ENCODE measurements around the gene GOLGA6L7.
A peak's percentile ranks its signal among the peaks of the same experiment; 100 is the strongest.

GOLGA6L7 gene

GRCh38 chr15:28885630-28886430, 37.4 kb upstream of the GOLGA6L7 start, which contains the start of gene APBA2:
Gene APBA2, plus strand, starts transcription at chr15:28885974. Its CDS starts 167,911 bp downstream, at chr15:29053885.
- H3K23ac ChIP-seq (ENCODE audit: low read length): peak within 1 kb of the TSS; percentile 66
- H2BK5ac ChIP-seq (ENCODE audit: low read length): no peak within 1 kb of the TSS
- peak within 1 kb of the TSS; percentile 82 for H3K56ac ChIP-seq (ENCODE audit: low read length)
- H3K4me1 ChIP-seq (ENCODE audit: control insufficient read depth, low read depth, low read length): no peaks in the 10 kb centered on the region
- peaks cover 3% of the 10 kb centered on the region for H3K27me3 ChIP-seq (ENCODE audit: insufficient read depth, low read length, poor library complexity)
- WGBS (ENCODE audit: extremely low coverage, insufficient coverage, low lambda C conversion rate): no CpG with 5 or more reads among the region's 109 CpGs
- no peak within 1 kb of the TSS for H2BK120ac ChIP-seq (ENCODE audit: low read depth, low read length)
- H3K4me2 ChIP-seq (ENCODE audit: low read length): peak within 1 kb of the TSS; percentile 71
- peak within 1 kb of the TSS; percentile 88 for H3K4ac ChIP-seq (ENCODE audit: low read depth, low read length)
- no peaks in the 10 kb centered on the region for H3K79me1 ChIP-seq (ENCODE audit: low read length)
- peak; percentile 51 for DNase-seq
- H2AK5ac ChIP-seq (ENCODE audit: low read length): no peak within 1 kb of the TSS
- peak within 1 kb of the TSS; percentile 91 for H3K18ac ChIP-seq (ENCODE audit: low read length)
- H4K8ac ChIP-seq (ENCODE audit: low read depth, low read length): no peak within 1 kb of the TSS
- H3K79me2 ChIP-seq (ENCODE audit: control insufficient read depth, insufficient read depth, low read length): no peaks in the 10 kb centered on the region
- peak within 1 kb of the TSS; percentile 69 for H3K9ac ChIP-seq (ENCODE audit: low read length)
- no peak within 1 kb of the TSS for H3K27ac ChIP-seq (ENCODE audit: low read depth, low read length)
- no peak within 1 kb of the TSS for H2BK15ac ChIP-seq (replicated peaks; ENCODE audit: low read depth)
- peak within 1 kb of the TSS; percentile 20 for H3K4me3 ChIP-seq (ENCODE audit: low read length)
- H4K5ac ChIP-seq (ENCODE audit: low read length): no peak within 1 kb of the TSS
- H3K36me3 ChIP-seq (ENCODE audit: control insufficient read depth, insufficient read depth, low read length): no peaks in the 10 kb centered on the region

GRCh38 chr15:28885128-28885629, 36.7 kb upstream of the GOLGA6L7 start:
- H2BK120ac ChIP-seq (ENCODE audit: low read depth, low read length): no peak overlapping the region
- peak overlapping the region; percentile 71 for H3K4me2 ChIP-seq (ENCODE audit: low read length)
- H2AK5ac ChIP-seq (ENCODE audit: low read length): no peak overlapping the region
- no peaks in the 10 kb centered on the region for H3K4me1 ChIP-seq (ENCODE audit: control insufficient read depth, low read depth, low read length)
- H3K4ac ChIP-seq (ENCODE audit: low read depth, low read length): peak overlapping the region; percentile 88
- H3K18ac ChIP-seq (ENCODE audit: low read length): peak overlapping the region; percentile 91
- H3K27me3 ChIP-seq (ENCODE audit: insufficient read depth, low read length, poor library complexity): peaks cover 3% of the 10 kb centered on the region
- H3K79me2 ChIP-seq (ENCODE audit: control insufficient read depth, insufficient read depth, low read length): no peaks in the 10 kb centered on the region
- peak overlapping the region; percentile 82 for H3K56ac ChIP-seq (ENCODE audit: low read length)
- H3K27ac ChIP-seq (ENCODE audit: low read depth, low read length): no peak overlapping the region
- H3K9ac ChIP-seq (ENCODE audit: low read length): peak overlapping the region; percentile 69
- no peak for DNase-seq
- peak overlapping the region; percentile 66 for H3K23ac ChIP-seq (ENCODE audit: low read length)
- H3K79me1 ChIP-seq (ENCODE audit: low read length): no peaks in the 10 kb centered on the region
- no peak overlapping the region for H4K5ac ChIP-seq (ENCODE audit: low read length)
- H2BK5ac ChIP-seq (ENCODE audit: low read length): no peak overlapping the region
- H4K8ac ChIP-seq (ENCODE audit: low read depth, low read length): no peak overlapping the region
- no peaks in the 10 kb centered on the region for H3K36me3 ChIP-seq (ENCODE audit: control insufficient read depth, insufficient read depth, low read length)
- no CpG with 5 or more reads among the region's 31 CpGs for WGBS (ENCODE audit: extremely low coverage, insufficient coverage, low lambda C conversion rate)
- no peak overlapping the region for H2BK15ac ChIP-seq (replicated peaks; ENCODE audit: low read depth)
- no peak overlapping the region for H3K4me3 ChIP-seq (ENCODE audit: low read length)

- WGBS (ENCODE audit: extremely low coverage, insufficient coverage, low lambda C conversion rate): no CpG with 5 or more reads among the region's 11 CpGs
- Histone ChIP-seq H3K4me3 (ENCODE audit: low read length) (no peak overlapping the region), H4K8ac (ENCODE audit: low read depth, low read length) (no peak overlapping the region)
These were observed 35.9 kb upstream of the GOLGA6L7 start for GRCh38 chr15:28884151-28884940.

GRCh38 chr15:28881600-28881999, 33.2 kb upstream of the GOLGA6L7 start:
- no CpG with 5 or more reads among the region's 1 CpG for WGBS (ENCODE audit: extremely low coverage, insufficient coverage, low lambda C conversion rate)
- Histone ChIP-seq H3K18ac (ENCODE audit: low read length) (no peak overlapping the region), H2AK5ac (ENCODE audit: low read length) (no peak overlapping the region), H4K5ac (ENCODE audit: low read length) (no peak overlapping the region), H3K23ac (ENCODE audit: low read length) (no peak overlapping the region), H3K4me2 (ENCODE audit: low read length) (no peak overlapping the region), H2BK5ac (ENCODE audit: low read length) (no peak overlapping the region), H4K8ac (ENCODE audit: low read depth, low read length) (no peak overlapping the region), H2BK15ac (replicated peaks; ENCODE audit: low read depth) (no peak overlapping the region), H3K4me1 (ENCODE audit: control insufficient read depth, low read depth, low read length) (no peaks in the 10 kb centered on the region), H3K79me1 (ENCODE audit: low read length) (no peaks in the 10 kb centered on the region), H3K56ac (ENCODE audit: low read length) (no peak overlapping the region), H3K27ac (ENCODE audit: low read depth, low read length) (no peak overlapping the region), H3K27me3 (ENCODE audit: insufficient read depth, low read length, poor library complexity) (peaks cover 2% of the 10 kb centered on the region), H3K79me2 (ENCODE audit: control insufficient read depth, insufficient read depth, low read length) (no peaks in the 10 kb centered on the region), H3K36me3 (ENCODE audit: control insufficient read depth, insufficient read depth, low read length) (no peaks in the 10 kb centered on the region), H3K4me3 (ENCODE audit: low read length) (no peak overlapping the region), H3K9ac (ENCODE audit: low read length) (no peak overlapping the region), H2BK120ac (ENCODE audit: low read depth, low read length) (no peak overlapping the region), H3K4ac (ENCODE audit: low read depth, low read length) (no peak overlapping the region)
- DNase-seq: no peak

More at GRCh38 chr15:28884151-28884940, 35.9 kb upstream of the GOLGA6L7 start:
- Histone ChIP-seq H3K27me3 (ENCODE audit: insufficient read depth, low read length, poor library complexity) (peaks cover 3% of the 10 kb centered on the region), H3K36me3 (ENCODE audit: control insufficient read depth, insufficient read depth, low read length) (no peaks in the 10 kb centered on the region), H3K27ac (ENCODE audit: low read depth, low read length) (no peak overlapping the region), H4K5ac (ENCODE audit: low read length) (no peak overlapping the region), H3K56ac (ENCODE audit: low read length) (no peak overlapping the region), H3K23ac (ENCODE audit: low read length) (no peak overlapping the region), H2BK5ac (ENCODE audit: low read length) (no peak overlapping the region), H2AK5ac (ENCODE audit: low read length) (no peak overlapping the region), H2BK120ac (ENCODE audit: low read depth, low read length) (no peak overlapping the region), H3K79me2 (ENCODE audit: control insufficient read depth, insufficient read depth, low read length) (no peaks in the 10 kb centered on the region), H2BK15ac (replicated peaks; ENCODE audit: low read depth) (no peak overlapping the region), H3K18ac (ENCODE audit: low read length) (no peak overlapping the region), H3K4ac (ENCODE audit: low read depth, low read length) (no peak overlapping the region), H3K9ac (ENCODE audit: low read length) (no peak overlapping the region), H3K4me2 (ENCODE audit: low read length) (no peak overlapping the region), H3K79me1 (ENCODE audit: low read length) (no peaks in the 10 kb centered on the region), H3K4me1 (ENCODE audit: control insufficient read depth, low read depth, low read length) (no peaks in the 10 kb centered on the region)
- no peak for DNase-seq

DNA sequence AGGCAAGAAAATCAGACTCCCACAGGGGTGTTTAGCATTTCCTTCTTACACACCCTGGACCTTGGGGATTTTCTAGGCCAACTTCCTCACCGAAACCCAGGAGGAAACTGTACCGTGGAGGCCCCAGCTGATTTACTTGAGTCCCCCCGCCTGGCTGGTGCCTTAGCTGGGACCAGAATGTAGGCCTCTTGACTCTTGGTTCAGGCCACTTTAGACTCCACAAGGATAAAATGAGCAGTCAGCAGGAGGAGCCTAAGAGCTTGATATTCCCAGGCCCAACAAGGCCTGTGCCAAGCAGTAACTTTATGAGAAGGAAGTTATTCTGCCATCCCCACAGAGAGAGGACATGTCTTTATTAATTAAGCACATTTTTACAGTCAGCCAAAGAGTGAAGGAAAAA, 32.7 kb upstream of the GOLGA6L7 start:
- no peak overlapping the region for H2AK5ac ChIP-seq (ENCODE audit: low read length)
- H2BK15ac ChIP-seq (replicated peaks; ENCODE audit: low read depth): no peak overlapping the region
- no peaks in the 10 kb centered on the region for H3K27me3 ChIP-seq (ENCODE audit: insufficient read depth, low read length, poor library complexity)
- H3K79me1 ChIP-seq (ENCODE audit: low read length): no peaks in the 10 kb centered on the region
- H3K18ac ChIP-seq (ENCODE audit: low read length): no peak overlapping the region
- no peak for DNase-seq
- no peak overlapping the region for H3K27ac ChIP-seq (ENCODE audit: low read depth, low read length)
- no peak overlapping the region for H3K56ac ChIP-seq (ENCODE audit: low read length)
- H3K36me3 ChIP-seq (ENCODE audit: control insufficient read depth, insufficient read depth, low read length): no peaks in the 10 kb centered on the region
- no peak overlapping the region for H3K4ac ChIP-seq (ENCODE audit: low read depth, low read length)
- no peak overlapping the region for H2BK120ac ChIP-seq (ENCODE audit: low read depth, low read length)
- no peak overlapping the region for H3K4me3 ChIP-seq (ENCODE audit: low read length)
- no CpG with 5 or more reads among the region's 3 CpGs for WGBS (ENCODE audit: extremely low coverage, insufficient coverage, low lambda C conversion rate)
- no peaks in the 10 kb centered on the region for H3K79me2 ChIP-seq (ENCODE audit: control insufficient read depth, insufficient read depth, low read length)
- H3K9ac ChIP-seq (ENCODE audit: low read length): no peak overlapping the region
- no peak overlapping the region for H3K4me2 ChIP-seq (ENCODE audit: low read length)
- H4K8ac ChIP-seq (ENCODE audit: low read depth, low read length): no peak overlapping the region
- no peaks in the 10 kb centered on the region for H3K4me1 ChIP-seq (ENCODE audit: control insufficient read depth, low read depth, low read length)
- no peak overlapping the region for H4K5ac ChIP-seq (ENCODE audit: low read length)
- no peak overlapping the region for H3K23ac ChIP-seq (ENCODE audit: low read length)
- H2BK5ac ChIP-seq (ENCODE audit: low read length): no peak overlapping the region
